CD4-positive, alpha-beta memory T cell (primary cell): ENCODE results near the gene ACACA. TPM values are rescaled to one million over a fixed set of nuclear protein-coding genes. Genes with fewer than 3 reads are reported as not detected.
A peak's percentile ranks its signal among the peaks of the same experiment; 100 is the strongest.

ENCODE experiments used
- CTCF ChIA-PET: fragments of 350-600 bp; sonication (Branson Sonifier 250); formaldehyde crosslinking; loops from one replicate; lab custom pipeline; 2021; ENCODE audit warnings: inconsistent platforms; ENCODE audit not compliant: partially characterized antibody; lab: Charles Lee
- POLR2A ChIA-PET: fragments of 350-600 bp; sonication (Branson Sonifier 250); formaldehyde crosslinking; loops from one replicate; lab custom pipeline; 2021; ENCODE audit not compliant: partially characterized antibody; lab: Charles Lee
- DNase-seq, 5 donors: peaks; one replicate each; pipeline versions ENCODE4 v3.0.0 to v3.0.0-alpha.2; 2020 to 2022; ENCODE audit warnings: mixed read lengths in 1 of 5
- H3K27ac ChIP-seq: one replicate; pipeline ENCODE4 v1.7.0; 2013; ENCODE audit warnings: low read depth, low read length
- H3K27me3 ChIP-seq: 2 replicates; pipeline ENCODE4 v1.7.0; 2013; ENCODE audit warnings: mild to moderate bottlenecking, low read length, moderate library complexity; ENCODE audit not compliant: insufficient read depth
- H3K36me3 ChIP-seq: 2 replicates; pipeline ENCODE4 v1.7.0; 2013; ENCODE audit warnings: mild to moderate bottlenecking, low read length, moderate library complexity; ENCODE audit not compliant: insufficient read depth
- H3K4me1 ChIP-seq: 2 replicates; pipeline ENCODE4 v1.7.0; 2013; ENCODE audit warnings: mild to moderate bottlenecking, low read length, moderate library complexity; ENCODE audit not compliant: insufficient read depth
- H3K4me3 ChIP-seq, 2 donors: one replicate each; pipeline ENCODE4 v1.7.0; 2013; ENCODE audit warnings: low read length in 2 of 2, mild to moderate bottlenecking in 1 of 2
- H3K9me3 ChIP-seq, 2 donors: one replicate each; pipeline ENCODE4 v1.7.0; 2013; ENCODE audit warnings: low read length in 2 of 2, control low read depth in 1 of 2; ENCODE audit not compliant: control insufficient read depth in 1 of 2
- H3K27ac Mint-ChIP-seq, 7 donors: one replicate each; pipeline ENCODE4 v1.8.0; 2020 to 2021; ENCODE audit warnings: mixed read lengths in 7 of 7, mild to moderate bottlenecking in 6 of 7, inconsistent platforms in 3 of 7, moderate library complexity in 3 of 7
- H3K27me3 Mint-ChIP-seq, 2 donors: one replicate each; pipeline ENCODE4 v1.8.0; 2020 to 2021; ENCODE audit warnings: mixed read lengths in 2 of 2
- H3K36me3 Mint-ChIP-seq, 2 donors: one replicate each; pipeline ENCODE4 v1.8.0; 2020 to 2021; ENCODE audit warnings: mixed read lengths in 2 of 2, inconsistent platforms in 1 of 2, mild to moderate bottlenecking in 1 of 2
- H3K4me1 Mint-ChIP-seq, 4 donors: one replicate each; pipeline ENCODE4 v1.8.0; 2020 to 2021; ENCODE audit warnings: mixed read lengths in 4 of 4, mild to moderate bottlenecking in 1 of 4
- H3K4me3 Mint-ChIP-seq, 8 donors: one replicate each; pipeline ENCODE4 v1.8.0; 2020 to 2021; ENCODE audit warnings: mixed read lengths in 8 of 8, mild to moderate bottlenecking in 7 of 8, moderate library complexity in 6 of 8, inconsistent platforms in 3 of 8
- H3K9me3 Mint-ChIP-seq, 8 donors: one replicate each; pipeline ENCODE4 v1.8.0; 2020 to 2021; ENCODE audit warnings: mixed read lengths in 8 of 8, mild to moderate bottlenecking in 5 of 8, inconsistent platforms in 3 of 8, moderate library complexity in 1 of 8
- intact Hi-C: fragments of 100-400 bp; cut with micrococcal nuclease; formaldehyde crosslinking; loops from one replicate; pipeline ENCODE4 v1.15.1; 2023
- polyA plus RNA-seq, 2 donors: library from polyadenylated mRNA; unstranded; fragments of 300-500 nt; fragmentation: Illumina TruSeq; gene quantifications; one replicate each; pipeline ENCODE4 v1.2.3, GENCODE V29; 2021
- total RNA-seq, 2 experiments: library from RNA; stranded (reverse); gene quantifications; one replicate each; pipeline ENCODE4 v1.2.3, GENCODE V29; 2021

ACACA gene
- total and polyA plus RNA-seq, 4 experiments from 2014 or later = 4.8 to 15.2 (median 10.1) TPM

GRCh38 chr17:37065486-37066321 is 340.9 kb downstream of the ACACA start:
- POLR2A ChIA-PET = no interaction called here
- no peaks in the 10 kb centered on the region for H3K4me1 Mint-ChIP-seq
- intact Hi-C loops = no loop called here

GRCh38 chr17:37064956-37065355 is 341.7 kb downstream of the ACACA start:
- Histone ChIP-seq H3K9me3 (no peaks in the 10 kb centered on the region), H3K36me3 (no peaks in the 10 kb centered on the region), H3K4me1 (no peaks in the 10 kb centered on the region), H3K4me3 (no peak overlapping the region), H3K27ac (no peak overlapping the region), H3K27me3 (no peaks in the 10 kb centered on the region)
- CTCF ChIA-PET = interaction anchor here (1.4 kb wide), 1 partner anchor 17 kb away, joined by 5 read pairs; no protein-coding TSS in a partner anchor
- H3K27me3 Mint-ChIP-seq = peaks cover 0 to 6% of the 10 kb centered on the region in 2 donors
- DNase-seq = no peak
- no peaks in the 10 kb centered on the region for H3K36me3 Mint-ChIP-seq
- H3K4me1 Mint-ChIP-seq = no peaks in the 10 kb centered on the region
- intact Hi-C loops = no loop called here
- H3K9me3 Mint-ChIP-seq = no peaks in the 10 kb centered on the region
- no peak overlapping the region for H3K27ac Mint-ChIP-seq
- H3K4me3 Mint-ChIP-seq = no peak overlapping the region
- POLR2A ChIA-PET = no interaction called here

More at GRCh38 chr17:37065486-37066321, 340.9 kb downstream of the ACACA start:
- Mint-ChIP-seq H3K4me3 (no peak overlapping the region), H3K27ac (no peak overlapping the region), H3K27me3 (peaks cover 0 to 6% of the 10 kb centered on the region in 2 donors), H3K9me3 (no peaks in the 10 kb centered on the region), H3K36me3 (no peaks in the 10 kb centered on the region)
- no peaks in the 10 kb centered on the region for H3K36me3 ChIP-seq
- no peak overlapping the region for H3K4me3 ChIP-seq
- DNase-seq = no peak
- no peaks in the 10 kb centered on the region for H3K9me3 ChIP-seq
- CTCF ChIA-PET = interaction anchor here (1.4 kb wide), 1 partner anchor 18 kb away, joined by 5 read pairs; no protein-coding TSS in a partner anchor
- H3K27me3 ChIP-seq = no peaks in the 10 kb centered on the region
- no peak overlapping the region for H3K27ac ChIP-seq
- H3K4me1 ChIP-seq = no peaks in the 10 kb centered on the region

GRCh38 chr17:37064206-37064605 is 342.4 kb downstream of the ACACA start:
- Mint-ChIP-seq H3K9me3 (no peaks in the 10 kb centered on the region), H3K4me1 (no peaks in the 10 kb centered on the region), H3K4me3 (no peak overlapping the region), H3K36me3 (no peaks in the 10 kb centered on the region), H3K27me3 (peaks cover 0 to 6% of the 10 kb centered on the region in 2 donors), H3K27ac (no peak overlapping the region)
- no peaks in the 10 kb centered on the region for H3K4me1 ChIP-seq
- no peaks in the 10 kb centered on the region for H3K27me3 ChIP-seq
- no peak overlapping the region for H3K4me3 ChIP-seq
- ChIA-PET POLR2A (no interaction called here), CTCF (no interaction called here)
- intact Hi-C loops = no loop called here
- H3K36me3 ChIP-seq = no peaks in the 10 kb centered on the region
- H3K9me3 ChIP-seq = no peaks in the 10 kb centered on the region
- no peak overlapping the region for H3K27ac ChIP-seq
- DNase-seq = no peak

- Histone ChIP-seq H3K4me3 (no peak overlapping the region), H3K27me3 (no peaks in the 10 kb centered on the region), H3K4me1 (no peaks in the 10 kb centered on the region), H3K9me3 (no peaks in the 10 kb centered on the region), H3K36me3 (peaks cover 4% of the 10 kb centered on the region), H3K27ac (no peak overlapping the region)
- CTCF ChIA-PET = no interaction called here
- peaks cover 0 to 4% of the 10 kb centered on the region in 2 donors for H3K27me3 Mint-ChIP-seq
- POLR2A ChIA-PET = no interaction called here
- no peak overlapping the region for H3K4me3 Mint-ChIP-seq
- H3K9me3 Mint-ChIP-seq = no peaks in the 10 kb centered on the region
- H3K36me3 Mint-ChIP-seq = peaks cover 4 to 6% of the 10 kb centered on the region in 2 donors
- intact Hi-C loops = no loop called here
- peak overlapping the region in 1 of 7 donors; percentile 15 for H3K27ac Mint-ChIP-seq
- H3K4me1 Mint-ChIP-seq = no peaks in the 10 kb centered on the region
- DNase-seq = no peak
Observed at GRCh38 chr17:37062021-37062420, 344.6 kb downstream of the ACACA start.

- Mint-ChIP-seq H3K9me3 (no peaks in the 10 kb centered on the region), H3K27me3 (no peaks in the 10 kb centered on the region), H3K4me3 (no peak overlapping the region), H3K27ac (peak overlapping the region in 2 of 7 donors; percentile 10 to 65), H3K36me3 (peaks cover 15 to 17% of the 10 kb centered on the region in 2 donors), H3K4me1 (no peaks in the 10 kb centered on the region)
- Histone ChIP-seq H3K9me3 (no peaks in the 10 kb centered on the region), H3K4me1 (no peaks in the 10 kb centered on the region), H3K27ac (no peak overlapping the region), H3K4me3 (no peak overlapping the region), H3K27me3 (no peaks in the 10 kb centered on the region), H3K36me3 (peaks cover 14% of the 10 kb centered on the region)
- intact Hi-C loops = no loop called here
- no peak for DNase-seq
- CTCF ChIA-PET = interaction anchor here (0.9 to 2.0 kb wide), 2 partner anchors 13 to 458 kb away, joined by 4 read pairs; no protein-coding TSS in a partner anchor
- POLR2A ChIA-PET = no interaction called here
Observed at GRCh38 chr17:37060928-37061327, 345.7 kb downstream of the ACACA start.

GRCh38 chr17:37060094-37060493 is 346.5 kb downstream of the ACACA start:
- no peak overlapping the region for H3K4me3 ChIP-seq
- Mint-ChIP-seq H3K9me3 (no peaks in the 10 kb centered on the region), H3K36me3 (peaks cover 20 to 22% of the 10 kb centered on the region in 2 donors), H3K4me1 (no peaks in the 10 kb centered on the region), H3K27ac (no peak overlapping the region), H3K4me3 (no peak overlapping the region), H3K27me3 (no peaks in the 10 kb centered on the region)
- peaks cover 14% of the 10 kb centered on the region for H3K36me3 ChIP-seq
- CTCF ChIA-PET = interaction anchor here (1.3 to 4.6 kb wide), 3 partner anchors 13 to 457 kb away, joined by 3 to 24 read pairs (median 4); no protein-coding TSS in a partner anchor
- POLR2A ChIA-PET = no interaction called here
- DNase-seq = no peak
- no peak overlapping the region for H3K27ac ChIP-seq
- H3K27me3 ChIP-seq = no peaks in the 10 kb centered on the region
- no peaks in the 10 kb centered on the region for H3K4me1 ChIP-seq
- no peaks in the 10 kb centered on the region for H3K9me3 ChIP-seq
- intact Hi-C loops = no loop called here

GRCh38 chr17:37059493-37059892 is 347.1 kb downstream of the ACACA start:
- H3K9me3 ChIP-seq = no peaks in the 10 kb centered on the region
- ChIA-PET CTCF (interaction anchor here (1.3 to 4.6 kb wide), 3 partner anchors 12 to 456 kb away, joined by 3 to 24 read pairs (median 4); no protein-coding TSS in a partner anchor), POLR2A (no interaction called here)
- Mint-ChIP-seq H3K27me3 (no peaks in the 10 kb centered on the region), H3K36me3 (peaks cover 26 to 28% of the 10 kb centered on the region in 2 donors), H3K4me1 (peaks cover 0 to under 1% (median 0%) of the 10 kb centered on the region in 4 donors), H3K4me3 (no peak overlapping the region), H3K27ac (no peak overlapping the region), H3K9me3 (no peaks in the 10 kb centered on the region)
- no peaks in the 10 kb centered on the region for H3K27me3 ChIP-seq
- no peaks in the 10 kb centered on the region for H3K4me1 ChIP-seq
- intact Hi-C loops = no loop called here
- DNase-seq = no peak
- H3K4me3 ChIP-seq = no peak overlapping the region
- H3K36me3 ChIP-seq = peaks cover 14% of the 10 kb centered on the region
- H3K27ac ChIP-seq = no peak overlapping the region
